Measurements from ENCODE around the gene RFXAP.

Gene RFXAP

GRCh38 chr13:36872621-36873020 lies 53.6 kb downstream of the RFXAP start:
- Histone ChIP-seq H3K36me3 (ENCODE audit: insufficient read depth, low read length) (no peaks in the 10 kb centered on the region), H3K27ac (ENCODE audit: low read depth, low read length, poor library complexity, severe bottlenecking) (no peak overlapping the region), H3K9me3 (ENCODE audit: low read length) (no peaks in the 10 kb centered on the region), H3K79me2 (ENCODE audit: insufficient read depth, low read length) (no peaks in the 10 kb centered on the region), H4K20me1 (ENCODE audit: insufficient read depth, low read length) (no peaks in the 10 kb centered on the region), H3K4me3 (ENCODE audit: low read depth, low read length, poor library complexity, severe bottlenecking) (no peak overlapping the region), H2AFZ (ENCODE audit: low read length) (no peak overlapping the region), H3K9ac (ENCODE audit: low read length) (no peak overlapping the region), H3K9me2 (ENCODE audit: low read depth, low read length) (no peaks in the 10 kb centered on the region), H3K4me2 (ENCODE audit: low read length) (no peak overlapping the region), H3K27me3 (ENCODE audit: insufficient read depth, low read length) (no peaks in the 10 kb centered on the region), H3F3A (ENCODE audit: insufficient read depth, low read length) (no peaks in the 10 kb centered on the region), H3K4me1 (ENCODE audit: insufficient read depth, low read length, severe bottlenecking) (no peaks in the 10 kb centered on the region)
- no peak for TF ChIP-seq EZH2 (IDR thresholded peaks at IDR 0.05; ENCODE audit: borderline replicate concordance, low read length)
- no peak for TF ChIP-seq CTCF (IDR thresholded peaks at IDR 0.05; ENCODE audit: low read length)

GRCh38 chr13:36875431-36875830 lies 56.4 kb downstream of the RFXAP start:
- H3K27me3 ChIP-seq (ENCODE audit: insufficient read depth, low read length): no peaks in the 10 kb centered on the region
- H2AFZ ChIP-seq (ENCODE audit: low read length): no peak overlapping the region
- H3K36me3 ChIP-seq (ENCODE audit: insufficient read depth, low read length): no peaks in the 10 kb centered on the region
- no peaks in the 10 kb centered on the region for H3K79me2 ChIP-seq (ENCODE audit: insufficient read depth, low read length)
- H3K4me3 ChIP-seq (ENCODE audit: low read depth, low read length, poor library complexity, severe bottlenecking): no peak overlapping the region
- no peaks in the 10 kb centered on the region for H3K4me1 ChIP-seq (ENCODE audit: insufficient read depth, low read length, severe bottlenecking)
- TF ChIP-seq EZH2 (IDR thresholded peaks at IDR 0.05; ENCODE audit: borderline replicate concordance, low read length) (no peak), CTCF (IDR thresholded peaks at IDR 0.05; ENCODE audit: low read length) (no peak)
- H3K4me2 ChIP-seq (ENCODE audit: low read length): no peak overlapping the region
- no peaks in the 10 kb centered on the region for H3K9me2 ChIP-seq (ENCODE audit: low read depth, low read length)
- no peaks in the 10 kb centered on the region for H3K9me3 ChIP-seq (ENCODE audit: low read length)
- no peak overlapping the region for H3K9ac ChIP-seq (ENCODE audit: low read length)
- H3F3A ChIP-seq (ENCODE audit: insufficient read depth, low read length): no peaks in the 10 kb centered on the region
- no peaks in the 10 kb centered on the region for H4K20me1 ChIP-seq (ENCODE audit: insufficient read depth, low read length)
- H3K27ac ChIP-seq (ENCODE audit: low read depth, low read length, poor library complexity, severe bottlenecking): no peak overlapping the region

DNA sequence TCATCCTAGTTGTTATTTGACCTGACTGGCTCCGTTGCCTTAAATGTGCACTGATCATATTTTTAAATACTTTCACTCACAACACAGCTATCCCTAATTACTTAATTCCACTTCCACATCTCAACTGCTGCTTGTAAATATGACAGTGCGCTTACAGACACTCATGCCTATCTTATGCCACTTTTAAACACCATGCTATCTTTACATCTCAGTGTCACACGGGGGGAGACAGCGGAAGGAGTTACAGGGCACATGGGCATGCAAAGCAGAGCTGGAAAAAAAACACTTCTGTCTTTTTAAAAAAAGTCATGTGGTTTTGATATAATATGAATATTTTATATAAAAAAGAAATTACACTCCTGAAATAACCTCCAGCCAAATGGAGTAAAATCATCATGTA lies 56.9 kb downstream of the RFXAP start:
- no peaks in the 10 kb centered on the region for H3K36me3 ChIP-seq (ENCODE audit: insufficient read depth, low read length)
- H3K4me3 ChIP-seq (ENCODE audit: low read depth, low read length, poor library complexity, severe bottlenecking): no peak overlapping the region
- no peak overlapping the region for H3K9ac ChIP-seq (ENCODE audit: low read length)
- no peaks in the 10 kb centered on the region for H3K9me3 ChIP-seq (ENCODE audit: low read length)
- H3K79me2 ChIP-seq (ENCODE audit: insufficient read depth, low read length): no peaks in the 10 kb centered on the region
- H3K27ac ChIP-seq (ENCODE audit: low read depth, low read length, poor library complexity, severe bottlenecking): no peak overlapping the region
- H3K4me1 ChIP-seq (ENCODE audit: insufficient read depth, low read length, severe bottlenecking): no peaks in the 10 kb centered on the region
- no peaks in the 10 kb centered on the region for H3F3A ChIP-seq (ENCODE audit: insufficient read depth, low read length)
- no peak overlapping the region for H3K4me2 ChIP-seq (ENCODE audit: low read length)
- no peaks in the 10 kb centered on the region for H3K9me2 ChIP-seq (ENCODE audit: low read depth, low read length)
- TF ChIP-seq EZH2 (IDR thresholded peaks at IDR 0.05; ENCODE audit: borderline replicate concordance, low read length): no peak
- no peak for TF ChIP-seq CTCF (IDR thresholded peaks at IDR 0.05; ENCODE audit: low read length)
- H3K27me3 ChIP-seq (ENCODE audit: insufficient read depth, low read length): no peaks in the 10 kb centered on the region
- no peaks in the 10 kb centered on the region for H4K20me1 ChIP-seq (ENCODE audit: insufficient read depth, low read length)
- no peak overlapping the region for H2AFZ ChIP-seq (ENCODE audit: low read length)

Measured in OCI-LY1 (cell line).